Measurements from ENCODE around the gene POLR3B. TPM values are rescaled to one million over a fixed set of nuclear protein-coding genes. Genes with fewer than 3 reads are reported as not detected.

The POLR3B gene
- total RNA-seq, 1 donor from 2014 or later = 15.1 TPM

DNA sequence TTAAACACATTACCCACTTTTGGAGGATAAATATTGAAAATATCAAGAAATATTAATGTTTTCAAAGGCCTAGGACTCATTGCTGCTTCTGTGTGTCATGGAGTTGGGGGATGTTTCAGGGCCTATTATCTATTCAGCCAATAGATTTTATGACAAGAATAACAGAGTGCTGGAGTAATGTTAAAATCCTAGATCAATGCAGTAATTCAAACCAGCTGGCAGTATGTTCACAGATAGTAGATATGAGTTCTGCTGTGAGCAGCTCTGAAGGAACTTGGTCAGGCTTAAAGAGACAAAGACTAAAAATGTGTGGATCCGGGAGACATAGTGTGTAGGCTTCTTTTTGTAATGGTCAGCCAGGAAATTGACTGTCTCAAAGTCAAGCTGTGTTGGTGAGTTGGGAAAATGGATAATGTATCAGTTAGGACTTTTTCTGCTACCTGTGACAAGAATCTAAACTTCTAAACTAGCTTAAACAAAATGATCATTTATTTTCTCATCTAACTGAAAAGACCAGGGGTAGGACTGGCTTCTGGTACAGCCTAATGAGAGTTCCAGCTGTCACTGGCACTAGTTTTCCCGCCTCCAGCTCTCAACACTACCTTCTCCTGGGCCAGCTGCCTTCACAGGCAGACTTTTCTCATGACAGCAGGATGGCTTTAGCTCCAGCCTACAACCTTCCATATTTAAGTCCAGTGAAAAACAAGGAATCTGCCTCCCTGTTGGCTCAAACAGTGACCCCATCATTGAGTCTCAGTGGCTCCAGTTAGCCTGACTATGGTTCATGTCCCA is 16.3 kb upstream of the POLR3B start:
- peaks cover 0 to 13% (median 2%) of the 10 kb centered on the region in 3 donors for H3K36me3 ChIP-seq (ENCODE audit: control insufficient read depth in 3 of 3, insufficient read depth in 3 of 3, low read length in 3 of 3)

DNA sequence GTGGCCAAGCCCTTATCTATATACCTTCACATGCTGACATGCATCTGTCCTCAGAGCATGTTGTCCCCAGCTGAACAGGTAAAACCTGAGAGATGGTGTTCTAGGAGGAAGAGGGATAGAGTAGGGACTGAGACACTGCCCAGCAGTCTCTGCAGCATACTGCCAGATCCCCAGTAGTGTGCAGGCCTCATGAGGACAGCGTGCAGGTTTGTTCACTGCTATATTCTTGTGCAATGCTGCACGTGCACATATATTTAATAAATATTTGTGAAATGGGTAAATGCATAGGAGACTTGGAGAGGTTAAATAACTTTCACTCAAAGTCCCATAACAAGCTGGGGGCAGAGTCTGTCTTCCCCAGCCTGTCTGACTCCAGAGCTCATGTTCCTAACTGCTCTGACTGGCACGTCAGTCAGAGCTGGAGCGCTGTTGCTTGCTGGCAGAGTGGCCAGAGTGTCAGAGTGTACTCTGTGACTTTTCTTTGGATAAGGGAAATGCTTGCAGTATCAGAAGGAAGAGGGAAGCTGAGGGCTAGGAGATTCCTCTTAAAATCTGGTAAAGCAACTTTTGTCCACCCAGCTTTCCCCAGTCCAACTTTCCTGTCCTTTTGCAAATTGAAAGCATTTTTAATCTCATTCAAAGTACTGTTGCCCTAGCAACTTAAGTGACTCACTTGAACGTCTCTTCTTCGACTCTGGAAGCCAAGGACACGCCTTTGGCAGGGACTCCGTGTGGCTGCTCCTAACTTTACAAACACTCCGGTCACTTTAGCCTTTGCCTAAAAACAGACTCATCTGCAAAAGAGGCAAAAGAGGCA is 14.9 kb upstream of the POLR3B start:
- Histone ChIP-seq H3K4me3 (ENCODE audit: low read length in 3 of 3) (peak overlapping the region in 2 of 3 donors; percentile 33 to 59), H3K27ac (ENCODE audit: low read depth, low read length) (peak overlapping the region; percentile 66), H3K9ac (ENCODE audit: low read depth in 1 of 3, low read length in 3 of 3) (peak overlapping the region; percentile 25 to 44 (median 28)), H3K36me3 (ENCODE audit: control insufficient read depth in 3 of 3, insufficient read depth in 3 of 3, low read length in 3 of 3) (peaks cover 0 to 11% (median 5%) of the 10 kb centered on the region in 3 donors), H3K27me3 (ENCODE audit: control insufficient read depth in 3 of 3, insufficient read depth in 3 of 3, low read length in 3 of 3) (no peaks in the 10 kb centered on the region), H3K4me1 (ENCODE audit: control insufficient read depth in 3 of 3, insufficient read depth in 3 of 3, low read length in 3 of 3) (peaks cover 20 to 39% (median 30%) of the 10 kb centered on the region in 3 donors), H3K9me3 (ENCODE audit: control insufficient read depth in 3 of 3, low read length in 3 of 3) (no peaks in the 10 kb centered on the region)

More for the DNA sequence above, 16.3 kb upstream of the POLR3B start:
- Histone ChIP-seq H3K27ac (ENCODE audit: low read depth, low read length) (peak overlapping the region; percentile 66), H3K4me1 (ENCODE audit: control insufficient read depth in 3 of 3, insufficient read depth in 3 of 3, low read length in 3 of 3) (peaks cover 20 to 43% (median 30%) of the 10 kb centered on the region in 3 donors), H3K9ac (ENCODE audit: low read depth in 1 of 3, low read length in 3 of 3) (peak overlapping the region in 2 of 3 donors; percentile 10 to 47), H3K4me3 (ENCODE audit: low read length in 3 of 3) (no peak overlapping the region), H3K9me3 (ENCODE audit: control insufficient read depth in 3 of 3, low read length in 3 of 3) (no peaks in the 10 kb centered on the region), H3K27me3 (ENCODE audit: control insufficient read depth in 3 of 3, insufficient read depth in 3 of 3, low read length in 3 of 3) (no peaks in the 10 kb centered on the region)

DNA sequence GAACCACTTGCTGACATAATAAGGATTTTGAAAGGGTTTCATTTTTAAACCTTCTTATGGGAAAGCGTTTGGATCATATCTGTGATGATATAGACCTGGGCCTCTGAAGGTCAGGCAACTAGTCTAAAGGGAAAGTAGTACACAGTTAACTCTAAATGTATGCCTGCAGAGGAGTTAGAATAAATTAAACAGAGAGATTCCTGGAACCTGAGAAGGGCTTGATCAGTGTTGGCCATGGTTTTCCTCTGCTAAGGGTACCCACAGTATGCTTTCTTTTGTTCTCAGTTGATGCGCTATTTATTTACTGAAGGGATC is 14.4 kb upstream of the POLR3B start:
- H3K27ac ChIP-seq (ENCODE audit: low read depth, low read length) = peak overlapping the region; percentile 66
- H3K4me1 ChIP-seq (ENCODE audit: control insufficient read depth in 3 of 3, insufficient read depth in 3 of 3, low read length in 3 of 3) = peaks cover 20 to 39% (median 30%) of the 10 kb centered on the region in 3 donors
- no peaks in the 10 kb centered on the region for H3K27me3 ChIP-seq (ENCODE audit: control insufficient read depth in 3 of 3, insufficient read depth in 3 of 3, low read length in 3 of 3)
- H3K9me3 ChIP-seq (ENCODE audit: control insufficient read depth in 3 of 3, low read length in 3 of 3) = no peaks in the 10 kb centered on the region
- peaks cover 0 to 9% (median 5%) of the 10 kb centered on the region in 3 donors for H3K36me3 ChIP-seq (ENCODE audit: control insufficient read depth in 3 of 3, insufficient read depth in 3 of 3, low read length in 3 of 3)
- peak overlapping the region; percentile 25 to 44 (median 28) for H3K9ac ChIP-seq (ENCODE audit: low read depth in 1 of 3, low read length in 3 of 3)
- H3K4me3 ChIP-seq (ENCODE audit: low read length in 3 of 3) = peak overlapping the region in 2 of 3 donors; percentile 33 to 59

DNA sequence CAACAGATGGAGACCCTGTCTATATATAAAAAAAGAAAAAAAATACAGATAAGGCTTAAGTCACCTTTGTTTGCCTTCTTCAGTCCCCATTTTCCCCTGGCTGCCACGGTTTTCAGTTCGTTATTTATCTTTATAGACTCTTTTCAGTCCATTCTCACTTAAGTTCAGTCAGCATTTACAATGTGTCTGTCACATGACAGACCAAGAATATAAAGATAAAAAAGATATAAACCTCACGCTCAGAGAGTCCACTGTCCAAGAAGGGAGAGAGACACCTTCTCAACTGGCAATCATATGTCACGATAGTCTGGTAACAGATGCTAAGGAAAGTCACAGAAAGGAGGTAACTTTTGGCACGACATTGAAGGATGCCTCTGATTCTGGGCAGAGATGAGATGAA is 13.4 kb upstream of the POLR3B start:
- H3K36me3 ChIP-seq (ENCODE audit: control insufficient read depth in 3 of 3, insufficient read depth in 3 of 3, low read length in 3 of 3) = peaks cover 0 to 10% (median 5%) of the 10 kb centered on the region in 3 donors
- no peaks in the 10 kb centered on the region for H3K27me3 ChIP-seq (ENCODE audit: control insufficient read depth in 3 of 3, insufficient read depth in 3 of 3, low read length in 3 of 3)
- peaks cover 20 to 39% (median 30%) of the 10 kb centered on the region in 3 donors for H3K4me1 ChIP-seq (ENCODE audit: control insufficient read depth in 3 of 3, insufficient read depth in 3 of 3, low read length in 3 of 3)
- H3K9me3 ChIP-seq (ENCODE audit: control insufficient read depth in 3 of 3, low read length in 3 of 3) = no peaks in the 10 kb centered on the region
- no peak overlapping the region for H3K4me3 ChIP-seq (ENCODE audit: low read length in 3 of 3)
- no peak overlapping the region for H3K9ac ChIP-seq (ENCODE audit: low read depth in 1 of 3, low read length in 3 of 3)
- no peak overlapping the region for H3K27ac ChIP-seq (ENCODE audit: low read depth, low read length)

DNA sequence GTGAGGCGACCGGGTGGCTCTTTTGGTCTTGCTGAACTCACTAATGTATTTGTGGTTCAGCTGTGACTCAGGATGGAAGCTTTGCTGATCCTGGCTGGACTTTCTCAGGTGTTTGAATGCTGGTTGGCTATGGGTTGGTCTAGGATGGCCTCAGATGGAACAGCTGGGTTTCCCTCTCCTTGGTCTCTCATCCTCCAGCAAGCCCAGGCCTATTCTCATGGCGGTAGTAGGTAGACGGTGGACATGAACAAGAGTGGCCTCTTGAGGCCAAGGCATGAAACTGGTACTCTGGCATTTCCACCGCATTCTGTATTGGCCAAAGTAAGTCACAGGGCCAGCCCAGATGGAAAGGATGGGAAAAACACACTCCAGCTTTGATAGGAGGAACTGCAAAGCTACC is 11.8 kb upstream of the POLR3B start:
- Histone ChIP-seq H3K4me3 (ENCODE audit: low read length in 3 of 3) (no peak overlapping the region), H3K9ac (ENCODE audit: low read depth in 1 of 3, low read length in 3 of 3) (no peak overlapping the region), H3K27ac (ENCODE audit: low read depth, low read length) (no peak overlapping the region), H3K27me3 (ENCODE audit: control insufficient read depth in 3 of 3, insufficient read depth in 3 of 3, low read length in 3 of 3) (no peaks in the 10 kb centered on the region), H3K9me3 (ENCODE audit: control insufficient read depth in 3 of 3, low read length in 3 of 3) (no peaks in the 10 kb centered on the region), H3K36me3 (ENCODE audit: control insufficient read depth in 3 of 3, insufficient read depth in 3 of 3, low read length in 3 of 3) (peaks cover 0 to 10% (median 5%) of the 10 kb centered on the region in 3 donors), H3K4me1 (ENCODE audit: control insufficient read depth in 3 of 3, insufficient read depth in 3 of 3, low read length in 3 of 3) (peaks cover 20 to 38% (median 29%) of the 10 kb centered on the region in 3 donors)

DNA sequence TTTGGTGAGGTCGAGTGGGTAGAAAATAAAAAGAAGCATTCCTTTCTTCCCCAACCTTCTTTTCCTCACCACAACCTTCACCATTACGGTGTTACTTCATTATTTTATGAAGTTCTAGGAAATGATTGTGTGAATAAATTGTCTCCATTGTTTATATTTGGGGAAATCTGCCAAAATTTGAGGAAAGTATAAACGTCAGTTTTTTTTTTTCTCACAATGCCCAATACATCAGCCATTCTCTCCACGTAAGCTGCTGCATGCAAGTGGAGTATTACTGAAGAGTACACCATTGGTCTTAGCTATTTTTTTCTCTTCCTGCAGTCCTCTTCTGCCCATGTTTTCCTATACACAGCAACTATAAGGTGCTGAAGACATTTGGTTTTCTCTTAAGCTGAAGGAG is 9.1 kb upstream of the POLR3B start:
- no peaks in the 10 kb centered on the region for H3K27me3 ChIP-seq (ENCODE audit: control insufficient read depth in 3 of 3, insufficient read depth in 3 of 3, low read length in 3 of 3)
- peaks cover 0 to 10% (median 5%) of the 10 kb centered on the region in 3 donors for H3K36me3 ChIP-seq (ENCODE audit: control insufficient read depth in 3 of 3, insufficient read depth in 3 of 3, low read length in 3 of 3)
- no peak overlapping the region for H3K27ac ChIP-seq (ENCODE audit: low read depth, low read length)
- H3K9me3 ChIP-seq (ENCODE audit: control insufficient read depth in 3 of 3, low read length in 3 of 3) = no peaks in the 10 kb centered on the region
- no peak overlapping the region for H3K9ac ChIP-seq (ENCODE audit: low read depth in 1 of 3, low read length in 3 of 3)
- no peak overlapping the region for H3K4me3 ChIP-seq (ENCODE audit: low read length in 3 of 3)
- H3K4me1 ChIP-seq (ENCODE audit: control insufficient read depth in 3 of 3, insufficient read depth in 3 of 3, low read length in 3 of 3) = peaks cover 0 to 11% (median 6%) of the 10 kb centered on the region in 3 donors

DNA sequence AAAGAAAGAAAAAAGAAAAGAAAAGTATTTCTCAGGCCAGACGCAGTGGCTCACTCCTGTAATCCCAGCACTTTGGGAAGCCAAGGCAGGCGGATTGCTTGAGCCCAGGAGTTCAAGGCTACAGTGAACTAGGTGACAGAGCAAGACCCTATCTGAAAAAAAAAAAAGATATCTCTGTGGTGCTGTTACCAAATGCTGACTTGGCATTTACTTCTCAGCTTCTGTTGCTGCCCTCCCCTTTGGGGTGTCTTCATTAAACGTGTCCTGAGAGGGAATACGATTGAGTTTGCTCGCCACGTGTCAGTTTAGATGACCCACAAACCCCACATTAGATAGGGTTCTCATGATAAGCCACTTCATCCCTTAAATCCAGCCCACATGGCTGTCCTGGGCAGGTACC is 4.4 kb upstream of the POLR3B start:
- H3K36me3 ChIP-seq (ENCODE audit: control insufficient read depth in 3 of 3, insufficient read depth in 3 of 3, low read length in 3 of 3) = peaks cover 0 to 1% (median 0%) of the 10 kb centered on the region in 3 donors
- H3K9ac ChIP-seq (ENCODE audit: low read depth in 1 of 3, low read length in 3 of 3) = no peak overlapping the region
- no peaks in the 10 kb centered on the region for H3K27me3 ChIP-seq (ENCODE audit: control insufficient read depth in 3 of 3, insufficient read depth in 3 of 3, low read length in 3 of 3)
- peaks cover 0 to 4% (median 4%) of the 10 kb centered on the region in 3 donors for H3K4me1 ChIP-seq (ENCODE audit: control insufficient read depth in 3 of 3, insufficient read depth in 3 of 3, low read length in 3 of 3)
- no peaks in the 10 kb centered on the region for H3K9me3 ChIP-seq (ENCODE audit: control insufficient read depth in 3 of 3, low read length in 3 of 3)
- H3K4me3 ChIP-seq (ENCODE audit: low read length in 3 of 3) = no peak overlapping the region
- no peak overlapping the region for H3K27ac ChIP-seq (ENCODE audit: low read depth, low read length)

DNA sequence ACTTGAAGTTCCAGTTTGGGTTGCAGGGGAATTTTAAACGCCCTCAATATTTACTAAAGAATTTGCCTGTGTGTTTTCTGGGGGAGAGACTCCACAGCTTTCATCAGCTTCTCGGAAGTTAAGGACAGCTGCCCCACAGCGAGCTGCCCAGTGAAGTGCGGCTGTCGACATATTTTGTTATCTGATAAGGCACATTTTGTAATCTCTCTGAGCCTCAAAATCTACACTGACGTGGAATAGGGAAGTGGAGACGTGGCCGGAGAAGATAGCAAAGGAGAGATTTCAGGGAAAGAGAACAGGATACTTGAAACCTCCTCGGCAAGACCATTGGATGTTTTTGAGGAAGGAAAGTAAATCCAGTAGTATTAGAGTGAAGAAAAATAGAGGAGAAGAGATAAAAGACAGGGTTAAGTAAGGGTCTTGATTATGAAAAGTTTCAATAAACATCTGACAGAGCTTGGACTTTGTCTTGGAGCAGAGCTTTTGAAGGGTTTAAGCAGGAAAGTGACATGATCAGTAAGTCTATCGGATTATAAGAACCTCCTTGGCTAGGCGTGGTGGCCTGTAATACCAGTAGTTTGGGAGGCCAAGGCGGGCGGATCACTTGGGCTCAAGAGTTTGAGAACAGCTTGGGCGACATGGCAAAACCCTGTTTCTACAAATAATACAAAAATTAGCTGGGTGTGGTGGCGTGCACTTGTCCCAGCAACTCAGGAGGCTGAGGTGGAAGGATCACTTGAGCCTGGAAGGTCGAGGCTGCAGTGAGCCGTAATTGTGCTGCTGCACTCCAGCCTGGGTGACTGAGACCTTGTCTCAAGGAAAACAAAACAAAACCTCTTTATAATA is 1.1 kb downstream of the POLR3B start:
- H3K9me3 ChIP-seq (ENCODE audit: control insufficient read depth in 3 of 3, low read length in 3 of 3) = no peaks in the 10 kb centered on the region
- peak overlapping the region; percentile 83 for H3K27ac ChIP-seq (ENCODE audit: low read depth, low read length)
- peak overlapping the region; percentile 87 to 93 (median 91) for H3K4me3 ChIP-seq (ENCODE audit: low read length in 3 of 3)
- H3K9ac ChIP-seq (ENCODE audit: low read depth in 1 of 3, low read length in 3 of 3) = peak overlapping the region; percentile 78 to 96 (median 88)
- H3K4me1 ChIP-seq (ENCODE audit: control insufficient read depth in 3 of 3, insufficient read depth in 3 of 3, low read length in 3 of 3) = peaks cover 6 to 11% (median 11%) of the 10 kb centered on the region in 3 donors
- H3K36me3 ChIP-seq (ENCODE audit: control insufficient read depth in 3 of 3, insufficient read depth in 3 of 3, low read length in 3 of 3) = no peaks in the 10 kb centered on the region
- H3K27me3 ChIP-seq (ENCODE audit: control insufficient read depth in 3 of 3, insufficient read depth in 3 of 3, low read length in 3 of 3) = no peaks in the 10 kb centered on the region

DNA sequence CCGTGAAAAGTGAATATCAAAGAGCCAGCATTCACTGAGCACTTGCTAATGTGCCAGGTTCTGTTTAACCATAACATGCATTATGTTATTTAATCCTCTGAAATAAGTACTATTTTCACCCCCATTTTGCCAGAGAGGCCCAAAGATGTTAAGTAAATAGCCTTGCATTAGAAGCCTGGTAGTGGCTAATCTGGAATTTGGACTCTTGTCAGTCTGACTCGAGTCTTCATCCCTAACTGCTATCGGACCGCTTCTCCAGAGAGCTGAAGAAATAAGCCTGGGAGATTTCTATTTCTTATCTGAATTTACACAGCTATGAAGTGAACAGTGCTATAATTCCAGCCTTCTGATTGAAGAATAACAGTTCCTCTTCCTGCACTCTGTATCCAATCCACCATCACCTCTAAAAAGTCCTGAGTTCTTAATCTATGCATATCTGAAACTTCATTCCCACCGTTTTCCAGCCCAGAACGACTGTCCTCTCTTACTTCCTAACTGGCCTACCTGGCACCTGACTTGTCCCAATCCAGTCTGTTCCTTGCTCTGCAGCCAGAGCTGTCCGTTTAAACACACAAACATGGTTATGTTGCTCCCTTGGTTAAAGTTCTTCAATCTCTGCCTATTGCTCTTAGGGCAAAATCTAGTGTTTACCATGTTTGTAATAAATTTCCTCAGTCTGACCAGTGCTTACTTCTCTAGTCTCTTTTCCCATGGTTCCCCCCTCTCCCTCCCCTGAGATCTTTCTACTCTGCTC is 2.3 kb downstream of the POLR3B start:
- Histone ChIP-seq H3K9me3 (ENCODE audit: control insufficient read depth in 3 of 3, low read length in 3 of 3) (no peaks in the 10 kb centered on the region), H3K27ac (ENCODE audit: low read depth, low read length) (no peak overlapping the region), H3K27me3 (ENCODE audit: control insufficient read depth in 3 of 3, insufficient read depth in 3 of 3, low read length in 3 of 3) (no peaks in the 10 kb centered on the region), H3K36me3 (ENCODE audit: control insufficient read depth in 3 of 3, insufficient read depth in 3 of 3, low read length in 3 of 3) (peaks cover 0 to 7% (median 0%) of the 10 kb centered on the region in 3 donors), H3K9ac (ENCODE audit: low read depth in 1 of 3, low read length in 3 of 3) (no peak overlapping the region), H3K4me3 (ENCODE audit: low read length in 3 of 3) (no peak overlapping the region), H3K4me1 (ENCODE audit: control insufficient read depth in 3 of 3, insufficient read depth in 3 of 3, low read length in 3 of 3) (peaks cover 6 to 11% (median 11%) of the 10 kb centered on the region in 3 donors)

Data from skeletal muscle tissue (tissue), 4 donors.